Smooth muscle cell (in vitro differentiated cells): ENCODE data around the gene SLIT3. TPM values are rescaled to one million over a fixed set of nuclear protein-coding genes. Genes with fewer than 3 reads are reported as not detected.

Experiments
- DNase-seq: peaks from one replicate; lab custom pipeline; 2025; ENCODE audit not compliant: unreplicated experiment; lab: John Stamatoyannopoulos, UW
- H2AFZ ChIP-seq: fragments of 200-600 bp; sonication (generic); 2 replicates; pipeline ENCODE4 v1.6.0; 2016; ENCODE audit warnings: antibody characterized with exemption, low read depth, mild to moderate bottlenecking
- H3F3A ChIP-seq: fragments of 200-600 bp; sonication (generic); 2 replicates; pipeline ENCODE4 v1.6.0; 2017; ENCODE audit warnings: antibody characterized with exemption, low read depth
- H3K27ac ChIP-seq: fragments of 200-600 bp; sonication (generic); 2 replicates; pipeline ENCODE4 v1.5.1; 2016; ENCODE audit warnings: low read depth, mild to moderate bottlenecking
- H3K27me3 ChIP-seq: fragments of 200-600 bp; sonication (generic); 2 replicates; pipeline ENCODE4 v1.6.1; 2016; ENCODE audit warnings: low read depth, mild to moderate bottlenecking
- H3K36me3 ChIP-seq: fragments of 200-600 bp; sonication (generic); 2 replicates; pipeline ENCODE4 v1.5.1; 2016; ENCODE audit warnings: low read depth
- H3K4me1 ChIP-seq: fragments of 200-600 bp; sonication (generic); 2 replicates; pipeline ENCODE4 v1.5.1; 2016; ENCODE audit warnings: low read depth
- H3K4me2 ChIP-seq: fragments of 200-600 bp; sonication (generic); 2 replicates; pipeline ENCODE4 v1.6.0; 2016; ENCODE audit warnings: mild to moderate bottlenecking
- H3K4me3 ChIP-seq: fragments of 200-600 bp; sonication (generic); 2 replicates; pipeline ENCODE4 v1.5.1; 2016; ENCODE audit warnings: mild to moderate bottlenecking
- H3K79me2 ChIP-seq: fragments of 200-600 bp; sonication (generic); 2 replicates; pipeline ENCODE4 v1.6.0; 2016; ENCODE audit warnings: low read depth, mild to moderate bottlenecking
- H3K9ac ChIP-seq: fragments of 200-600 bp; sonication (generic); 2 replicates; pipeline ENCODE4 v1.6.0; 2016; ENCODE audit warnings: low read depth
- H3K9me3 ChIP-seq: fragments of 200-600 bp; sonication (generic); replicated peaks from 2 replicates; pipeline ENCODE4 v1.5.1; 2016; ENCODE audit warnings: low read depth
- H4K20me1 ChIP-seq: fragments of 200-600 bp; sonication (generic); 2 replicates; pipeline ENCODE4 v1.6.0; 2016; ENCODE audit warnings: low read depth
- CTCF ChIP-seq: fragments of 200-600 bp; sonication (generic); IDR thresholded peaks from 2 replicates; pipeline ENCODE4 v1.5.1; 2017; ENCODE audit warnings: borderline replicate concordance, mild to moderate bottlenecking, antibody characterized with exemption; ENCODE audit not compliant: insufficient read depth, poor library complexity, severe bottlenecking
- WGBS: methylation state at CpG from one replicate; pipeline ENCODE4 v1.1.7; 2016; ENCODE audit warnings: low lambda C conversion rate; 5-methylcytosine and 5-hydroxymethylcytosine counted together
- polyA plus RNA-seq: library from polyadenylated mRNA; unstranded; fragments of >200 nt; fragmentation: Nextera tagmentation; extraction: Ambion mirVana; gene quantifications from 2 replicates; pipeline ENCODE4 v1.2.1, GENCODE V29; 2016
- total RNA-seq: library from RNA; depleted of rRNA; stranded (reverse); fragments of >200 nt; gene quantifications from 2 replicates; pipeline ENCODE4 v1.2.3, GENCODE V29; 2014

The SLIT3 gene
- total and polyA plus RNA-seq, 2 experiments from 2014 or later, result 25.4 to 29.5 TPM

GRCh38 chr5:169196059-169196458 lies 104.9 kb downstream of the SLIT3 start:
- H3K4me1 ChIP-seq, result no peaks in the 10 kb centered on the region
- peak overlapping the region; percentile 6 for H3K4me2 ChIP-seq
- TF ChIP-seq CTCF, result no peak
- H3K9me3 ChIP-seq, result no peaks in the 10 kb centered on the region
- DNase-seq, result no peak
- no peak overlapping the region for H3K9ac ChIP-seq
- peaks cover 4% of the 10 kb centered on the region for H4K20me1 ChIP-seq
- H3K36me3 ChIP-seq, result no peaks in the 10 kb centered on the region
- no peaks in the 10 kb centered on the region for H3K27me3 ChIP-seq
- H3F3A ChIP-seq, result no peaks in the 10 kb centered on the region
- 93% methylated on average over 6 of the region's 6 CpGs for WGBS
- no peaks in the 10 kb centered on the region for H3K79me2 ChIP-seq
- H3K27ac ChIP-seq, result no peak overlapping the region
- H2AFZ ChIP-seq, result no peak overlapping the region
- H3K4me3 ChIP-seq, result no peak overlapping the region

- no peak for TF ChIP-seq CTCF
Measured at GRCh38 chr5:169195601-169196000, 105.3 kb downstream of the SLIT3 start.

DNA sequence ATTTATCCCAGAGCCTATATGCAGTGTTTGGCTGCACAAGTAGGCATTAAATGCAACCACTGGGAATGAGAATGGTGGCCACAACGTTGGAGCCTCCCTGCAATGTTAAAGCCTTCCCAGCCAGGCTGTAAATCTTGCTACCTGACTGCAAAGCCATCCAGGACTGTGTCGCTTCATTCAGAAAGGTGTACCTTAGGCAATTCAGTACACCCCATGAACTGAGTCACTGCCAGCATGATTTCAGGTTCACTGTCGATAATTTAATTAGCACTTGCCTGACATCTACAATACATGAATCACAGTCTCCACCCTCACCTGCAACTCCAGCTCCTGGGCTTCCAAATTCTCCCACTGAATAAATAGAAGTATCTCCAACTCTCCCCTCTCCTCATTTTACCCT lies 108.4 kb downstream of the SLIT3 start:
- Histone ChIP-seq H3K79me2 (no peaks in the 10 kb centered on the region), H3K4me1 (no peaks in the 10 kb centered on the region), H3K27me3 (no peaks in the 10 kb centered on the region), H3F3A (no peaks in the 10 kb centered on the region), H3K9ac (no peak overlapping the region), H4K20me1 (peaks cover 4% of the 10 kb centered on the region), H3K4me3 (no peak overlapping the region), H3K4me2 (no peak overlapping the region), H3K9me3 (no peaks in the 10 kb centered on the region), H2AFZ (no peak overlapping the region), H3K27ac (no peak overlapping the region), H3K36me3 (no peaks in the 10 kb centered on the region)
- DNase-seq, result no peak
- WGBS, result 70% methylated on average over 3 of the region's 3 CpGs
- TF ChIP-seq CTCF, result no peak

More at GRCh38 chr5:169195601-169196000, 105.3 kb downstream of the SLIT3 start:
- Histone ChIP-seq H3K27ac (no peak overlapping the region), H3K4me1 (no peaks in the 10 kb centered on the region), H3K9ac (no peak overlapping the region), H3K9me3 (no peaks in the 10 kb centered on the region), H3K4me3 (no peak overlapping the region), H3K27me3 (no peaks in the 10 kb centered on the region), H3K79me2 (no peaks in the 10 kb centered on the region), H4K20me1 (peaks cover 4% of the 10 kb centered on the region), H2AFZ (no peak overlapping the region), H3K4me2 (peak overlapping the region; percentile 6), H3K36me3 (no peaks in the 10 kb centered on the region), H3F3A (no peaks in the 10 kb centered on the region)
- DNase-seq, result no peak
- WGBS, result 44% methylated on average over 8 of the region's 8 CpGs

GRCh38 chr5:169190849-169191248 lies 110.1 kb downstream of the SLIT3 start:
- no peaks in the 10 kb centered on the region for H3K79me2 ChIP-seq
- no peaks in the 10 kb centered on the region for H3K27me3 ChIP-seq
- no peak overlapping the region for H3K4me3 ChIP-seq
- H3K9ac ChIP-seq, result no peak overlapping the region
- 79% methylated on average over 1 of the region's 1 CpG for WGBS
- no peaks in the 10 kb centered on the region for H3F3A ChIP-seq
- no peak overlapping the region for H3K4me2 ChIP-seq
- H2AFZ ChIP-seq, result no peak overlapping the region
- H4K20me1 ChIP-seq, result peaks cover 4% of the 10 kb centered on the region
- no peaks in the 10 kb centered on the region for H3K9me3 ChIP-seq
- DNase-seq, result no peak
- H3K27ac ChIP-seq, result no peak overlapping the region
- H3K4me1 ChIP-seq, result no peaks in the 10 kb centered on the region
- TF ChIP-seq CTCF, result no peak
- no peaks in the 10 kb centered on the region for H3K36me3 ChIP-seq
